Measurements from ENCODE around the gene PDCD1.
"Not testable (repeated sequence)": the region's sequence is repeated elsewhere in the genome, so short reads cannot be mapped to it uniquely, and the experiment has no call there.

The PDCD1 gene

GRCh38 chr2:241877989-241878970 is 19.6 kb upstream of the PDCD1 start:
- DNase-seq (ENCODE audit: low read depth) = no peak

GRCh38 chr2:241877197-241877685 is 18.5 kb upstream of the PDCD1 start:
- no peak for DNase-seq (ENCODE audit: low read depth)

DNA sequence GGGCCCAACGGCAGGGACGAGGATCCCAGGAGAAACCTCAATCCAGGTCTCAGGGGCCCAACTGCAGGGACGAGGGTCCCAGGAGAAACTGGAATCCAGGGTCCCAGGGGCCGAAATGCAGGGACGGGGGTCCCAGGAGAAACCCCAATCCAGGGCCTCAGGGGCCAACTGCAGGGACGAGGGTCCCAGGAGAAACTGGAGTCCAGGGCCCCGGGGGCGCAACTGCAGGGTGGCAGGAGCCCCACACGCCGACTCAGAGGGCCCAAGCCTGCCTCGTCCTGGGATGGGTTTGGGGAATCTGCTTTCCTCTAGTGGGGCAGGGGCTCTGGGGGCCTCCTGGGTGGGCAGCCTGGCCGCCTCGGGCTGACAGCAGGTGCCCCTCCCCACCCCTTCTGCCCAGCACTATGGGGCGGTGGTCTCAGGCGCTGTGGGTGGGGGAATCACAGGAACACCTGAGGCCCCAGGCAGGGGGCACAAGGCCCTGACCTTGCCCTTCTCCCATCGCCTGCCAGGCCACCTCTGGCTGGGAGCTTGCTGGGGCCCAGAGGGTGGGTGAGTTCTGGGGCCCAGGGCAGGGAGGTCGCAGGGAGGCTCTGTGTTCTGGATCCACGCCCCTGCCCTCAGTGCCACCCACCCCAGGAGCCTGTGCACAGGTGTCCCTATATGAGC is 18.0 kb upstream of the PDCD1 start:
- DNase-seq (ENCODE audit: low read depth) = no peak

DNA sequence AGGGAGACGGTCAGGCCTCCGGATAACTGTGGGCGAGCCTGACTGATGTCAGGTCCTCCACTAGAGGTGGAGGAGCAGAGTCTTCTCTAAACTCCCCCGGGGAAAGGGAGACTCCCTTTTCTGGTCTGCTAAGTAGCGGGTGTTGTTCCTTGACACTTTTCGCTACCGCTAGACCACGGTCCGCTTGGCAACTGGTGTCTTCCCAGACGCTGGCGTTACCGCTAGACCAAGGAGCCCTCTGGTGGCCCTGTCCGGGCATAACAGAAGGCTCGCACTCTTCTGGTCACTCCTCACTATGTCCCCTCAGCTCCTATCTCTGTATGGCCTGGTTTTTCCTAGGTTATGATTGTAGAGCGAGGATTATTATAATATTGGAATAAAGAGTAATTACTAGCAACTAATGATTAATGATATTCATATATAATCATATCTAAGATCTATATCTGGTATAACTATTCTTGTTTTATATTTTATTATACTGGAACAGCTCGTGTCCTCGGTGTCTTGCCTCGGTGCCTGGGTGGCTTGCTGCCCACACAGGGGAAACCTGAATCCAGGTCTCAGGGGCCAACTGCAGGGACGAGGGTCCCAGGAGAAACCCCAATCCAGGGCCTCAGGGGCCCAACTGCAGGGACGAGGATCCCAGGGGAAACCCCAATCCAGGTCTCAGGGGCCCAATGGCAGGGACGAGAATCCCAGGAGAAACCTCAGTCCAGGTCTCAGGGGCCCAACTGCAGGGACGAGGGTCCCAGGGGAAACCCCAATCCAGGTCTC is 17.2 kb upstream of the PDCD1 start:
- DNase-seq (ENCODE audit: low read depth) = not testable (repeated sequence)

DNA sequence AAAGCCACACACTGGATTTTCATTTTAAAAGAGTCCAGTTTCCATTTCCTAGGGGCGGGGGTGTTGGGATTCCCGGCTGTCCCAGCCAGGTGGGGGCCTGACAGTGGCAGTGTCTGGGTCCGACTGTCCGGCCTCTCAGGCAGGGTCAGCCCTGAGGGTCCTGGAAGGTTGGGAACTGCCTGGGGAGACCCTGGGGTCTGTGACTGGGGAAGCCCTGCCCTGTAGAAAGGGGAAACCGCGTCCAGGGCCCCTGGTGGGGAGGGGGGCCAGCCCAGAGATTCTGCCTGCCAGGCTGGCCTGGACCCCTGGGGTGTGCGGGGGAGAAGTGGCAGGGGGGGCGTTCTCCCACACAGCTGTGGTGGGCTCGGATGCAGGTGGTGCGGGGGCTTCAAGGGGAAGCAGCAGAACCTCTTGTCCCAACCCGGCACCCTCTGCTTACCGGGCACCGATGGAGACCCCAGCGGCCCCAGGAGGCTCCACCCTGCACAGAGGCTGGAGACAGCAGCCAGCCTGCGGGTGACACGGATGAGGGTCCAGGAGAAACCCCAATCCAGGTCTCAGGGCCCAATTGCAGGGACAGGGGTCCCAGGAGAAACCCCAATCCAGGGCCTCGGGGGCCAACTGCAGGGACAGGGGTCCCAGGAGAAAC is 15.7 kb upstream of the PDCD1 start:
- DNase-seq (ENCODE audit: low read depth) = no peak

- DNase-seq (ENCODE audit: low read depth) = no peak
These were observed 15.1 kb upstream of the PDCD1 start for GRCh38 chr2:241873803-241874110.

GRCh38 chr2:241873081-241873802 is 14.5 kb upstream of the PDCD1 start:
- DNase-seq (ENCODE audit: low read depth) = no peak

DNA sequence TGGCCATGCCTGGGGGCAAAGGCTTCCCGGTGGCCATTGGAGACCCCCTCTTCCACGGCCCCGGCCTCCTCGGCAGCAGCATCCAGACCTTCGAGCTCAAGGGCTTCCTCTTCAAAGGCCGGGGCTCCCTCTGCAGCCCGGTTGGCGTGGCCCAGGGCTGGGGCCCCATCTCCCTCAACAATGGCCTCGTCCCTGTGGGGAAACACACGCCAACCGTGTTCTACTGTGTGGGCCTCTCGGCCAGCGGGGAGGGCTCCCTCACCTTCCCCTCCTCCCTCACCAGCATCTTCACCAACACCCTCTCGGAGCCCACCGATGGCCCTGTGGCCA is 13.6 kb upstream of the PDCD1 start:
- DNase-seq (ENCODE audit: low read depth) = no peak

- no peak for DNase-seq (ENCODE audit: low read depth)
These were observed 13.0 kb upstream of the PDCD1 start for GRCh38 chr2:241871538-241872312.

- no peak for DNase-seq (ENCODE audit: low read depth)
These were observed 12.2 kb upstream of the PDCD1 start for GRCh38 chr2:241870611-241871537.

DNA sequence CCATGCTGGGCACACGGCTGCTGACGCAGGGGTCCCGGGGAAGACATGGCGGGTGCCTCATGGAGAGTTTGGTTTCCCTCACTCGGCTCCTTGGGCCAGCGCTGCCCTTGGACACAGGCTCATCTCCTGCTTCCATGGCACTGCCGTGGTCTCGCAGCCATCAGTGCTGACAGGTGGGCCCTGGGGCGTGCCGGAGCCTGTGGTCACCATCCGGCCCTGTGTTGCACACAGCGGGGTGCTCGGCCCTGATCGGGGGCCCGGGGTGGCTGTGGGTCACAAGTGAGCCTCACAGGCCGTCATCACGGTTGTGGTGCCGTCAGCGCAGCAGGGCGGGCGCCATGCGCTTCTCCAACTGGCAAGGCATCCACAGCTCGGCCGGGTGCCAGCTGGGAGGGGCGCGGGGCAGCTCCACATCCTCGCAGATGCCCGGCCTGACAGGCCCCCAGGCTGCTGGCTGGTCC is 11.4 kb upstream of the PDCD1 start:
- DNase-seq (ENCODE audit: low read depth) = no peak

DNA sequence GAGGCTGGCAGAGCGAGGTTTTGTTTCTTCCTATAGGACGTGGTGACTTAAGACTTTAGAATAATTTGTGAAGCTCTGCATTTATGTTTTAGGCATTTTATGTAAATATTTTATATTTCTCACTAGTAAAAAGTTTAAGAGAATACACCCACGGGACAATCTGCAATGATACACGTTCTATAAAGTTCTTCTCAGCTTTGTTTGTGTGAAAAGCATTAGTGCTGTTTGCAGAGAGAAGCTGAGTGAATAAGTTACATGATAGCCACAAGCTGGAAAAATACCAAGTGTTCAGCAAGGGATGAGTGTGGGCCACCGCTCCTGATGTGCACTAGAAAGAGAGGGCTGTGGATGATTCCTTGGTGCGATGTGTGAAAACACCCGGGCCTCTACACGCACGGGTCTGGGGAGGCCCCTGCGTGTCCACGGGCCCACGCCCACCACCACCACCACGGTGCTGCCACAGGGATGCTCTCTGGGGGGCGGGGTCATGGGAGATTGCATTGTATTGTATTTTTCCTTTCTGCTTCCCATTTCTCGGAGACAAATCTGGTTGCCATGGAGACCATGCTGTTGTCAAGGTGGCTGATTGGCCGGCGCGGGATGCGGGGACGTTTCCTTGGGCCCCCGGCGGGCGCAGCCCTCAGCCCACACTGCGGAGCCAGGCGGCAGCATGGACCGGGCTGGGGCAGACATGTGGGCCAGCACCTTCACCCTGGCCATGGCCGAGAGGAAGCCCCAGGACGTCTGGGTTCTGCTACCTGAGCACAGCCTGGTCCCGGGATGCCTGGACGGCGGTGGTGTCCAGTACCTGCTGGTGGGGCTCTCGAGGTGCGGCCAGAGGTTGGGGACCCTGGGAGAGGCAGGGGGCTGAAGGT is 10.6 kb upstream of the PDCD1 start, which contains the start of gene RTP5:
TSS of gene RTP5 (plus strand) at position 643 of the 875 bp plus-strand sequence. CDS start at position 671, 28 bp downstream.
- DNase-seq (ENCODE audit: low read depth) = no peak

- DNase-seq (ENCODE audit: low read depth) = no peak
These were observed 10.0 kb upstream of the PDCD1 start for GRCh38 chr2:241868661-241869081.

DNA sequence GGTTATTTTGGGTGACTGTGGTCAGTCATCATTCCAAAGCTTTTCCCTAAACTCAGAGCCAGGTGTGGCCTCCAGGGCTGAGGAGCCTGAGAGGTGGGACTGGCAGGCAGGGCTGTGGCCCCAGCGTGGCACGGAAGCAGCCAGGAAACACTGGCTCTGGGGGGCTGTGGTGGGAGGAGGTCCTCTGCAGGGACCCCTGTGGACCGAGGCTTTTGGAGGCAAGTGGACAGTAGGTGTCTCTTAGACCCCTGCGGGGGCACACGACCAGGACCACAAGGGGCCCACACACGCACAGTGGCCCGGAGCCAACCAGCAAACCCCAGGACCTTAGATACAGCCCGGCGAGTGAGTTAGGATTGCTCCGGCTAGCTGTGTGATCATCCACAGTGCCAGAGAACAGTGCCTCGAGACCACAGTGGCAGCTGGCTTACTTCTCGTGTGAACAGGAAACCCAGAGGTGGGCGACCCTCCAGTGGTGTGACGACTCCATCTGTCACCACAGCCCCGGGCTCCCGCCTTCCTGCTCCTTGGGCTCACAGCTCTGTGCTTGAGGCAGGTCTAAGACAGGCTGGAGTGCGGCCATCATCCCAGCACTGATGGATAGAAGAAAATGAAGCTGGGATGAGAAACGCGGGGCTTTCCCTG is 9.2 kb upstream of the PDCD1 start:
- no peak for DNase-seq (ENCODE audit: low read depth)

DNA sequence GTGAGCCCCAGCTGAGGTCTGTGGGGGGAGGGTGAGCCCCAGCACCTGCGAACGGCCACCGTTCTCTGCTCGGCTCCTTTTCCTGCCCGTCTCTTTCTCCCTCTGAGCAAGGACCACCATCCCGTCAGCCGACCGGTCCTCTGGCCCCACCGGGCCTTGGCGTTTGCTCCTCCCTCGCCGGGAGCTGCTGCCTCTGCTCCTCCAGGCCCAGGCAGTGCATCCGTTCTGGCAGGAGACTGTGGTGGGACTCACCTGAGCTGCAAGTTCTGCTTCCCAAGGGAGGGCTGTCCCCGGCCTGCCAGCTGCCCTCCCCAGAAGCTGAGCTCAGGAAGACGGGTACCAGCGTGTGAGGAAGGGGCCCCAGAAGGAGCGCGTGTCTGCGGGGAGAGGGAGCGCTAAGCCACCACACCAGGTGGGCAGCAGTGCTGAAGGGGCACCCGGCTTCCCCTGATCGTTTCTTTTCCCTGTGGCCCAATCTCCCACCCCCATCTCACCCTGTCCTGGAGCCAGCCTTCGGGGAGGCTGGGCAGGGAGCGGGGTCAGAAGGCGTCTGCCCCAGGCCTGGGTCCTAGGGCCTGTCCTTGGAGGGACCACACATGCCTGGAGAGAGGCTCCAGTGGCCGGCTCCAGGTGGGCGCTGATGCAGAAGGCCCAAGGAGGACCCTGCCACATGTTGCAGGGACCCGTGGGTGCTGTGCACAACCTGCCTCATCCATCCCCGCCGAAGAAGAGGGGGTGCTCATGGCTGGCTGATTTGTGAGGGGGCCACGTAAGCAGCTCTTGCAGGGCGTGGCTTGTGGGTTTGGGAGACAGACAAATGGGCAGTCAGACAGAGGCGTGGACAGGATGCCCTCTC is 8.3 kb upstream of the PDCD1 start:
- DNase-seq (ENCODE audit: low read depth) = no peak

DNA sequence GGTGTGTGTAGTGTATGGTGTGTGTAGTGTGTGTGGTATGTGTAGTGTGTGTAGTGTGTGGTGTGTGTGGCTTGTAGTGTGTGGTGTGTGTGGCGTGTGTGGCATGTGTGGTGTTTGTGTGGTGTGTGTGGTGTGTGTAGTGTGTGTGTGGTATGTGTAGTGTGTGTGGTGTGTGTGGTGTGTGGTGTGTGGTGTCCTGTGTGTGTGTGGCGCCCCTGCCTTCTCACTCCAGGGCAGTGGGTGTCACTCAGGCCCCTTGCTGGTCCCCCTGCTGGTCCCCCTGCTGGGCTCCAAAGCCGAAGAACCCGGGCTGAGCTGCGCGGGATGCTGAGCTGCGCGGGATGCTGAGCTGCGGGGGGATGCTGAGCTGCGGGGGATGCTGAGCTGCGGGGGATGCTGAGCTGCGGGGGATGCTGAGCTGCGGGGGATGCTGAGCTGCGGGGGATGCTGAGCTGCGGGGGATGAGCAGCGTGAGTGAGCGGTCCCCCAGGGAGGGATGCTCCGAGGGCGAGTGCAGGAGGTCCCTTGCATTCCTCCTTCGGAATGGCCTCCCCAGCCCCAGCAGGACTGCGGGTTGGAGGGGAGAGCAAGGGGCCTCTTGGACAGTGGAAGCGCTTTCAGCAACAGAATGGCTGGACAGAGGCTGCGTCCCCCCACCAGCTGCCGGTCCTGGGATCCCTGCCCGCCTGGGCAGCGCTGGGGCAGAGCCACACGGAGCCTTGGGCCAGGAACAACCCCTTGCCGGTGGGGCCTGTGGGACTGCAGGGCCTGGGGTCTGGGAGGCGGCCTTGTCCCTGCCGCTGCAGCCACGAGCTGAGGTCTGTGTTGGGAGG is 7.5 kb upstream of the PDCD1 start:
- no peak for DNase-seq (ENCODE audit: low read depth)
